T-helper 2 cell treated with Interferon-gamma antibody and Interleukin-4, amounts not matched to agents 100 ng/mL and 5 ng/mL, for 36 hours (primary cell): Measurements from ENCODE around the gene TFF1. TPM values are rescaled to one million over a fixed set of nuclear protein-coding genes. Genes with fewer than 3 reads are reported as not detected.

ENCODE experiments used
- intact Hi-C: fragments of 100-400 bp; cut with micrococcal nuclease; formaldehyde crosslinking; loops from one replicate; pipeline ENCODE4 v1.15.1; 2023
- total RNA-seq: library from RNA; stranded (reverse); gene quantifications from 2 replicates; pipeline ENCODE4 v1.2.3, GENCODE V29; 2022

TFF1 gene
- total RNA-seq, 1 donor from 2014 or later = not detected

GRCh38 chr21:42324896-42325295 lies 41.4 kb downstream of the TFF1 start:
- intact Hi-C loops = no loop called here

GRCh38 chr21:42321845-42322244 lies 44.5 kb downstream of the TFF1 start:
- intact Hi-C loops = no loop called here

DNA sequence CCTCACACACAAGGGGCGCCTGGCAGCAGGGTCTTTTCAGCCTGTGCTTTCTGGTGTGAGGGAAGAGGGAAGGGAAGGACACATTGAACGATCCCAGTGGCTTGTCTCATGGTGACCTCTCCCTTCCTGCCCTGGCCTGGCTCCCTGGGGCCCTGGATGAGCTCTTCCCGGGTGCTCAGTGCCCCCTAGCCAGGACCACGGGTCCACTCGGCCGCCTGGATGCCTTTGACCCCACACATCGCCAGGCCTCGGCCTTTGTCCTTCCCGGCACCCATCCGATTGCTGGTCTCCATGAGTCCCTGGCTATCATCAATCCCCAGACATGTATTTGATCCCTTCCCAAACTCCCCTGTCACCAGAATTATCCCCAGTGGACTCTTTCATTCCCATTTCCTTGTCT lies 45.1 kb downstream of the TFF1 start:
- intact Hi-C loops = no loop called here

GRCh38 chr21:42320791-42321190 lies 45.5 kb downstream of the TFF1 start:
- intact Hi-C loops = no loop called here

DNA sequence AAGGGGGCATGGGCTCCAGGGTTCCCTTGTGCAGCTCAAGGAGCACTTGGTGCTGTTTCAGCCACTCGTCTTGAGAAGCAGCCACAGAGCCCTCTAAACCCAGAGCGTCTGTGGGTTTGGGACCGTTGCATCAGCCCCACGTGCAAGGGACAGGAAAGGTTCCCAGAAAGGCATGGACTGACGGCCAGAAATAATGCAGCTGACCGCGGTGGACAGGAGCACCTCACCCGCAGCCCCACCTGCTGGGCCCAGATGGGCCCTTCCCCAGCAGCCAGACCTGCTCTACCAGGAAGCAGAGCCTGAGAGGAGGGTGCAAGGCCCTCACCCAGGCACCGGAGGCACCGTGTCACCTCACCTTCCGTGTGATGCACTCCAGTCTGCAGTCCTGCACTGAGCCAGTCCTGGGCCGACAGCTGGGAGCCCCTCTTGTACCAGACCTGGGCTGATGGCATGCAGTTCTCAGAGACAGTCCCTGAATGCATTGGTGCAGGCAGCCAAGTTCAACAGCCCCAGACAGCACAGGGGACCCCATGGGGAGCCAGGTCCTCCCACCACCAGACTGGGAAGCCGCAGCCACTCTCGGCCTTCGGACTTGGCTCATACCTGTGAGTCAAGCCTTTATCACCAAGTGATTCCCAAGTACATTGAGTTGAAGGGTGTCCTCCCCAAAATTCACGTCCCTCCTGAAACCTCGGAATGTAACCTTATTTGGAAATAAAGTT lies 46.3 kb downstream of the TFF1 start:
- intact Hi-C loops = no loop called here

- intact Hi-C loops = no loop called here
Observed at GRCh38 chr21:42319376-42319775, 47.0 kb downstream of the TFF1 start.

- intact Hi-C loops = no loop called here
Observed at GRCh38 chr21:42317826-42318746, 48.2 kb downstream of the TFF1 start.

DNA sequence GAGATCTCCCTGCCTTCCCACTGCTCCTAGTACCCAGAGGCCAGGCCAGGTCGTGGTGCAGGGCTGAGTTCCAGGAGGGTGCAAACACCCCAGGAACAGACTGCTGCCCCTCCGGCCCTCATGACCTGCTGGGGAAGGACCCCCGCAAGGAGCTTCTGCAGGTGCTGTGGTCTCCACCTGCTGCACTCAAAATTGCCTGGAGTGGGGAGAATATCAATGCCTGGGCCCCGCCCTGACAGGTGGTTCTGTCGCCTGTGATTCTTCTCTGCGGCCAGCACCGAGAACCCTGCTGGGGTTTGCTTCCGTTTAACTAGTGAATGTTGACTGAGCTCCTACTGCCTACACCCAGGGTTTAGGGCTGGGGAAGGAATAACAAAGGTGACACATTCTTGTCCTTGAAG lies 49.0 kb downstream of the TFF1 start:
- intact Hi-C loops = no loop called here

DNA sequence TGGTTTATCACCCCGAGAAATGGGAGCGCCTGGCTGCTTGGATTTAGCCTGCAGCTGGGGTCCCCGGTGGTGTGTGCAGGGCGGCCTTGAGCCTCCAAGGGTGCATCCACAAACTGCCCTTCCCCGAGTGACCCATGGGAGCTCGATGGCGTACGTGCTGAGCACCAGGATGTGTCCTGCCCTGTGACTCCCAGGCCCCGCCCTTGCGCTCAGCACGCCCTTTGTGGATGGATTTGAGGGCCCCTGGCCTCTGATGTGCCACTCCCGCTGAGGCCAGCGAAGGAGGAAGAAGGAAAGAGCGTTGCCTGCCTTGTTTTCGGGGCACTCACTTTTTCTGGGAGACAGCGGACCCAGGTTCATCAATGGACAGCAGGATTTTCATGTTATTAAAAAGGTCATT lies 49.4 kb downstream of the TFF1 start:
- intact Hi-C loops = no loop called here

- intact Hi-C loops = no loop called here
Observed at GRCh38 chr21:42315296-42315891, 50.9 kb downstream of the TFF1 start, which contains the start of gene TFF3. Gene TFF3, minus strand, starts transcription at chr21:42315409. Its CDS starts 35 bp downstream, at chr21:42315374.

DNA sequence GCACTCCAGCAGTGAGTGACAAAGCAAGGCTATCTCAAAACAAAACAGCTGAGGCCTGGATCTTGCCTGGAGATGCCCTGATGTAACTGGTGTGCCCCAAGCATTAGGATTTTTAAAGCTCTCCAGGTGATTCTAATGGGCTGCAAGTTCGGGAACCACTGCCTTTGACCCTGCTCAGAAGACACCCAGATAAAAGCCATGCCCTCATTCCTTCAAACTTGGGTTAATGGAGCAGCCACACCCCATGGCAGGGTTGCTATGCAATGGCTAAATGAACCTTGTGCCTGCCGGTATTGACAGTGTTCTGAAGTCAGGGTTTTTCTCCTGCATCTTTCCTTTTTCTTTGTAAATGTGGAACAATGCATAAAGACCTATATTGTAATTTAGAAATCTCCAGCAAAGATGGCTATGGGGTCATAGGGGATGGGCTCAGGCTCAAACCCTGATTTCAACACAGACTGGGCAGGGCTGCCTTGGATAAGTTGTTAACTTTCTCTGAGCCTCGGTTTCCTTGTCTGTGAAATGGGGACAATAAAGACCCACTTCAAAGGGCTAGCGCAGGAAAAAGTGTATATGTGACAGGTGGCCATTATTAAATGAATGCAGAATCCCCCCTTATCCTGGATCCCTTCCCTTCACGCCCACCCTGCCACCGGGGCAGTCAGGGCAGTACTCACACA lies 51.6 kb downstream of the TFF1 start:
- intact Hi-C loops = no loop called here

- intact Hi-C loops = no loop called here
Observed at GRCh38 chr21:42313501-42313969, 52.8 kb downstream of the TFF1 start.

GRCh38 chr21:42312626-42313104 lies 53.7 kb downstream of the TFF1 start:
- intact Hi-C loops = no loop called here

Other genes starting within 250 kb of the TFF1 start
- 11.3 and 12.4 TPM in 2 replicates for gene ABCG1, start 147.4 kb downstream of the TFF1 start, total RNA-seq
- not detected in 2 replicates for gene TFF3, start 51.1 kb downstream of the TFF1 start, total RNA-seq
- not detected in 2 replicates for gene TFF2, start 15.5 kb downstream of the TFF1 start, total RNA-seq
- 3.9 and 5.3 TPM in 2 replicates for gene TMPRSS3, start 29.5 kb upstream of the TFF1 start, total RNA-seq
- 84.2 and 93.0 TPM in 2 replicates for gene UBASH3A, start 37.4 kb upstream of the TFF1 start, total RNA-seq
- not detected in 2 replicates for gene RSPH1, start 129.7 kb upstream of the TFF1 start, total RNA-seq
- 10.1 and 10.8 TPM in 2 replicates for gene SLC37A1, start 147.3 kb upstream of the TFF1 start, total RNA-seq